K562 (cell line): ENCODE measurements around the gene ARPC4. TPM values are rescaled to one million over a fixed set of nuclear protein-coding genes. Genes with fewer than 3 reads are reported as not detected.

Experiments
- BRF1 ChIP-seq: IDR thresholded peaks from 3 replicates; pipeline ENCODE4 v1.6.1; 2011; ENCODE audit warnings: borderline replicate concordance, mild to moderate bottlenecking; ENCODE audit not compliant: insufficient read length; ENCODE audit errors: extremely low read depth
- CBX5 ChIP-seq: IDR thresholded peaks from 2 replicates; pipeline ENCODE4 v1.6.1; 2014; ENCODE audit warnings: low read depth, borderline replicate concordance
- CEBPZ ChIP-seq: fragments of 150-350 bp; IDR thresholded peaks from 2 replicates; pipeline ENCODE4 v1.6.1; 2014; ENCODE audit warnings: low read depth, mild to moderate bottlenecking, low read length, borderline replicate concordance
- CREB5 ChIP-seq: fragments of 250-450 bp; sonication (Bioruptor Pico); IDR thresholded peaks from 2 replicates; pipeline ENCODE4 v1.5.0; 2020; ENCODE audit warnings: mild to moderate bottlenecking
- FOXM1 ChIP-seq, 2 experiments: fragments of 450-650 bp in 1 of 2; sonication (generic) in 1 of 2; formaldehyde crosslinking in 1 of 2; IDR thresholded peaks; 2 replicates each; pipeline versions ENCODE4 v1.6.1 to v1.9.0; 2017 to 2022; ENCODE audit warnings: low read depth in 2 of 2, mild to moderate bottlenecking in 2 of 2, missing genetic modification reagents in 1 of 2, moderate library complexity in 1 of 2
- GTF2E2 ChIP-seq: fragments of 200-800 bp; sonication (Bioruptor generic); IDR thresholded peaks from 2 replicates; pipeline ENCODE4 v1.6.1; 2016; ENCODE audit warnings: missing genetic modification characterization, missing compliant biosample characterization
- JUN ChIP-seq, 2 experiments: sonication (generic) in 1 of 2; formaldehyde crosslinking in 1 of 2; IDR thresholded peaks; 2 replicates each; pipeline versions ENCODE4 v1.6.1 to v1.8.0; 2012 to 2022; ENCODE audit warnings: borderline replicate concordance in 2 of 2, mild to moderate bottlenecking in 2 of 2, improper control_type of control experiment in 1 of 2, low read depth in 1 of 2, low read length in 1 of 2, missing genetic modification reagents in 1 of 2
- NR4A1 ChIP-seq, 2 experiments: fragments of 250-450 bp in 1 of 2; fragments of 450-650 bp in 1 of 2; sonication (Bioruptor Pico) in 1 of 2; IDR thresholded peaks; 2 replicates each; pipeline versions ENCODE4 v1.4.0 to v1.6.1; 2016 to 2020; ENCODE audit warnings: mild to moderate bottlenecking in 2 of 2, missing compliant biosample characterization in 1 of 2, missing genetic modification characterization in 1 of 2, moderate library complexity in 1 of 2
- OTX1 ChIP-seq: fragments of 450-650 bp; formaldehyde crosslinking; IDR thresholded peaks from 2 replicates; pipeline ENCODE4 v1.4.0; 2022; ENCODE audit warnings: mild to moderate bottlenecking
- PCBP1 ChIP-seq: fragments of 200-400 bp; formaldehyde crosslinking; IDR thresholded peaks from 2 replicates; pipeline ENCODE4 v1.6.1; 2018; ENCODE audit warnings: mild to moderate bottlenecking, low read depth, low read length; ENCODE audit not compliant: poor library complexity, severe bottlenecking
- POLR2A ChIP-seq: fragments of 450-650 bp; conservative IDR thresholded peaks from 2 replicates; pipeline ENCODE4 v1.6.1; 2016
- RCOR1 ChIP-seq, 2 experiments: IDR thresholded peaks; 2 replicates each; pipeline ENCODE4 v1.6.1; 2012; ENCODE audit warnings: low read depth in 2 of 2, low read length in 2 of 2, borderline replicate concordance in 1 of 2, improper control_type of control experiment in 1 of 2
- TAL1 ChIP-seq: fragments of 450-650 bp; IDR thresholded peaks from 2 replicates; pipeline ENCODE4 v1.6.1; 2016; ENCODE audit warnings: mild to moderate bottlenecking
- ZBTB26 ChIP-seq: fragments of 450-650 bp; formaldehyde crosslinking; IDR thresholded peaks from 2 replicates; pipeline ENCODE4 v1.4.0; 2022; ENCODE audit warnings: missing genetic modification characterization
- ZNF224 ChIP-seq: sonication (generic); formaldehyde crosslinking; IDR thresholded peaks from 2 replicates; pipeline ENCODE4 v1.8.0; 2022; ENCODE audit warnings: mild to moderate bottlenecking, missing genetic modification reagents
- ZNF274 ChIP-seq: IDR thresholded peaks from 2 replicates; pipeline ENCODE4 v1.6.1; 2011; ENCODE audit warnings: low read depth, mild to moderate bottlenecking, low read length, moderate library complexity, borderline replicate concordance
- ZNF449 ChIP-seq: fragments of 250-450 bp; sonication (Bioruptor Pico); IDR thresholded peaks from 2 replicates; pipeline ENCODE4 v1.8.0; 2022; ENCODE audit warnings: moderate library complexity, mild to moderate bottlenecking, inconsistent platforms
- ZNF511 ChIP-seq: sonication (generic); formaldehyde crosslinking; IDR thresholded peaks from 2 replicates; pipeline ENCODE4 v1.8.0; 2022; ENCODE audit warnings: mild to moderate bottlenecking, missing genetic modification reagents
- polyA plus RNA-seq, 8 experiments: library from polyadenylated mRNA; depleted of rRNA in 4 of 8; stranded (reverse) in 5 of 8; unstranded in 3 of 8; fragments of >200 nt; fragmentation: Nextera tagmentation in 2 of 8; fragmentation: Illumina TruSeq in 1 of 8; extraction: Ambion mirVana in 2 of 8; extraction: Trizol in 1 of 8; gene quantifications; 2 replicates each; pipeline versions ENCODE4 v1.2.1 to v1.2.3, GENCODE V29; 2011 to 2014; ENCODE audit warnings: inconsistent platforms in 1 of 8, missing spikeins in 1 of 8
- total RNA-seq, 7 experiments: library from RNA; depleted of rRNA in 6 of 7; stranded (reverse); fragments of >200 nt in 6 of 7; fragmentation: Illumina TruSeq in 2 of 7; extraction: Trizol in 2 of 7; gene quantifications; 2 replicates each; pipeline versions ENCODE4 v1.2.1 to v1.2.3, GENCODE V29; 2011 to 2021; ENCODE audit warnings: low replicate concordance in 1 of 7

Gene ARPC4
- total and polyA plus RNA-seq, 9 of the 15 experiments (the other 6 are each of a cell fraction or from before 2014, with no cell fraction given) = 20.1 to 153 (median 119) TPM

GRCh38 chr3:9791790-9792404, 985 bp upstream of the ARPC4 start (continued):
- TF ChIP-seq CEBPZ = no peak
- no peak for TF ChIP-seq NR4A1 (CRISPR knock-in tag; IDR thresholded peaks at IDR 0.05)
- TF ChIP-seq NR4A1 (tag; IDR thresholded peaks at IDR 0.05) = no peak
- no peak for TF ChIP-seq PCBP1
- TF ChIP-seq BRF1 = no peak
- no peak for TF ChIP-seq CBX5
- no peak for TF ChIP-seq ZNF511 (CRISPR knock-in tag)
- no peak for TF ChIP-seq ZNF449 (CRISPR knock-in tag)
- TF ChIP-seq RCOR1 (IDR thresholded peaks at IDR 0.05; ENCODE audit: borderline replicate concordance in 1 of 2, low read depth in 2 of 2, low read length in 2 of 2) = peak in 1 of 2 experiments; percentile 64; a peak in 2 of 4 replicates
- no peak for TF ChIP-seq CREB5
- TF ChIP-seq FOXM1 (IDR thresholded peaks at IDR 0.05; ENCODE audit: low read depth) = 0 out of 2 replicates have a peak, but pooled peaks have one; percentile 24
- TF ChIP-seq FOXM1 (CRISPR knock-in tag; IDR thresholded peaks at IDR 0.05; ENCODE audit: low read depth) = no peak
- TF ChIP-seq ZNF224 (CRISPR knock-in tag) = no peak
- TF ChIP-seq GTF2E2 (tag) = no peak
- 0 out of 2 replicates have a peak, but pooled peaks have one; percentile 41 for TF ChIP-seq ZBTB26 (CRISPR knock-in tag)
- no peak for TF ChIP-seq TAL1
- no peak for TF ChIP-seq ZNF274
- no peak for TF ChIP-seq JUN (IDR thresholded peaks at IDR 0.05; ENCODE audit: borderline replicate concordance, low read depth, low read length)
- TF ChIP-seq JUN (CRISPR knock-in tag; IDR thresholded peaks at IDR 0.05; ENCODE audit: borderline replicate concordance) = no peak
- TF ChIP-seq OTX1 = no peak
- peak; percentile 66; the same call in 1 of the 2 replicates for TF ChIP-seq POLR2A
